Measurements from ENCODE around the gene LDLRAP1. TPM values are rescaled to one million over a fixed set of nuclear protein-coding genes. Genes with fewer than 3 reads are reported as not detected.

LDLRAP1 gene
- total and polyA plus RNA-seq, 9 of the 15 experiments (the other 6 are each of a cell fraction or from before 2014, with no cell fraction given): 0.56 to 29.6 (median 16.2) TPM

DNA sequence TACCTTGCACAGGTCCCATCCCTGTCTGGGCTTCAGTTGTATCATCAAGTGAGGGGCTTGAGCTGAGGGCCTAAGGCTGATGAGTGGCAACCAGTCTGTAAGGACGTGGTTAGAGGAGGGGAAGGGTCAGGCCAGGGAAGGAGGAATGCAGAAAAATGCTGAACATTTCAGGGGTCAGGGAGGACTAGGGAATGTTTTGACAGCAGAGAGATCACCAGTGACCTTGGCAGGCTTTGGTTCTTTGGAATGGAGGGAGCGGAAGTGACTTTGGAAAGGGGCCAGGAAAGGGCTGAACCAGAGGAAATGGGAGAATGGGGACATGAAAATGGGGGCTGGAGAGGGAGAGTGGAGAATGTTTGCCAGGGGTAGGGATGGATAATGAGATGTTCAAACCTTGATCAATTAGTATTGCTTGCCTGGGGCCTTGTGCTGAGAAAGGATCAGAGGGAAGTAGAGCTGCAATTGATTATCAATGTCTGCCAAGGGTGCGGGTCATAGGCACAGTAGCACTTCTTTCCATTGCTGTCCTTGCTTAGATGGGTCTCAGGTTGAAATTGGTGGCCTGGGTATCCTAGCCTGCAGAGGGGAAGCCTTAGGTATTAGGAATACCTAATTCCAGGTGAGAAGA, 7.4 kb downstream of the LDLRAP1 start:
- 77% methylated on average over 3 of the region's 3 CpGs for WGBS (ENCODE audit: insufficient coverage, low coverage, missing lambda C conversion rate)
- H3K4me3 ChIP-seq: no peak overlapping the region
- intact Hi-C loops (cut with micrococcal nuclease): no loop called here
- TF ChIP-seq TCF15 (CRISPR knock-in tag; IDR thresholded peaks at IDR 0.05) (no peak), SP1 (CRISPR knock-in tag; IDR thresholded peaks at IDR 0.05) (0 out of 2 replicates have a peak, but pooled peaks have one; percentile 23), POLR3A (IDR thresholded peaks at IDR 0.05; ENCODE audit: borderline replicate concordance, extremely low read depth, insufficient read depth, insufficient read length) (no peak), U2AF1 (optimal IDR thresholded peaks at IDR 0.05; ENCODE audit: low read depth, low read length) (no peak), HLTF (IDR thresholded peaks at IDR 0.05) (0 out of 2 replicates have a peak, but pooled peaks have one; percentile 31), CCNT2 (IDR thresholded peaks at IDR 0.05; ENCODE audit: borderline replicate concordance, extremely low read depth, insufficient read length, low read depth, low read length) (no peak), ELF4 (CRISPR knock-in tag; IDR thresholded peaks at IDR 0.05) (0 out of 2 replicates have a peak, but pooled peaks have one; percentile 18), ZKSCAN8 (CRISPR knock-in tag; IDR thresholded peaks at IDR 0.05) (0 out of 2 replicates have a peak, but pooled peaks have one; percentile 44), NCOA1 (IDR thresholded peaks at IDR 0.05; ENCODE audit: low read depth) (no peak), RAD51 (IDR thresholded peaks at IDR 0.05; ENCODE audit: borderline replicate concordance, low read depth) (no peak), NFIC (IDR thresholded peaks at IDR 0.05) (peak; percentile 87), ZNF23 (CRISPR knock-in tag; IDR thresholded peaks at IDR 0.05) (peak; percentile 98), ZNF77 (CRISPR knock-in tag; IDR thresholded peaks at IDR 0.05) (no peak), ZFP91 (CRISPR knock-in tag; IDR thresholded peaks at IDR 0.05) (peak; percentile 44; the same call in 1 of the 2 replicates), RB1 (IDR thresholded peaks at IDR 0.05; ENCODE audit: low read depth) (no peak), ZNF586 (CRISPR knock-in tag; conservative IDR thresholded peaks at IDR 0.05) (no peak)
- TF ChIP-seq, protein P1, sequence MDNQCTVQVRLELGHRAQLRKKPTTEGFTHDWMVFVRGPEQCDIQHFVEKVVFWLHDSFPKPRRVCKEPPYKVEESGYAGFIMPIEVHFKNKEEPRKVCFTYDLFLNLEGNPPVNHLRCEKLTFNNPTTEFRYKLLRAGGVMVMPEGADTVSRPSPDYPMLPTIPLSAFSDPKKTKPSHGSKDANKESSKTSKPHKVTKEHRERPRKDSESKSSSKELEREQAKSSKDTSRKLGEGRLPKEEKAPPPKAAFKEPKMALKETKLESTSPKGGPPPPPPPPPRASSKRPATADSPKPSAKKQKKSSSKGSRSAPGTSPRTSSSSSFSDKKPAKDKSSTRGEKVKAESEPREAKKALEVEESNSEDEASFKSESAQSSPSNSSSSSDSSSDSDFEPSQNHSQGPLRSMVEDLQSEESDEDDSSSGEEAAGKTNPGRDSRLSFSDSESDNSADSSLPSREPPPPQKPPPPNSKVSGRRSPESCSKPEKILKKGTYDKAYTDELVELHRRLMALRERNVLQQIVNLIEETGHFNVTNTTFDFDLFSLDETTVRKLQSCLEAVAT (IDR thresholded peaks at IDR 0.05): peak in 1 of 2 experiments; percentile 97; a peak in 2 of 4 replicates
- TF ChIP-seq, protein P2, sequence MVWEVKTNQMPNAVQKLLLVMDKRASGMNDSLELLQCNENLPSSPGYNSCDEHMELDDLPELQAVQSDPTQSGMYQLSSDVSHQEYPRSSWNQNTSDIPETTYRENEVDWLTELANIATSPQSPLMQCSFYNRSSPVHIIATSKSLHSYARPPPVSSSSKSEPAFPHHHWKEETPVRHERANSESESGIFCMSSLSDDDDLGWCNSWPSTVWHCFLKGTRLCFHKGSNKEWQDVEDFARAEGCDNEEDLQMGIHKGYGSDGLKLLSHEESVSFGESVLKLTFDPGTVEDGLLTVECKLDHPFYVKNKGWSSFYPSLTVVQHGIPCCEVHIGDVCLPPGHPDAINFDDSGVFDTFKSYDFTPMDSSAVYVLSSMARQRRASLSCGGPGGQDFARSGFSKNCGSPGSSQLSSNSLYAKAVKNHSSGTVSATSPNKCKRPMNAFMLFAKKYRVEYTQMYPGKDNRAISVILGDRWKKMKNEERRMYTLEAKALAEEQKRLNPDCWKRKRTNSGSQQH (CRISPR knock-in tag; IDR thresholded peaks at IDR 0.05): peak; percentile 44; the same call in 1 of the 2 replicates

More for the DNA sequence above, 7.4 kb downstream of the LDLRAP1 start:
- CTCF ChIA-PET (ENCODE audit: low intra/inter-chr PET ratio): no interaction called here
- BruUV-seq (replicated peaks): no TSS peak
- H3K9ac ChIP-seq (ENCODE audit: insufficient read depth in 1 of 2, low read depth in 2 of 2, low read length in 2 of 2): peak overlapping the region; percentile 26 to 61; a peak in 3 of 4 replicates
- ATAC-seq (no peak), DNase-seq (ENCODE audit: extremely low read depth in 1 of 4, low spot score in 3 of 4) (no peak), FAIRE-seq (peak; percentile 40)
- no peaks in the 10 kb centered on the region for H3K9me3 ChIP-seq (replicated peaks; ENCODE audit: control insufficient read depth, insufficient read depth, low read depth, low read length)
- peaks cover 9% of the 10 kb centered on the region for H3K9me1 ChIP-seq (ENCODE audit: control insufficient read depth, insufficient read depth, low read length)
- peak overlapping the region; percentile 85 for H3K27ac ChIP-seq (ENCODE audit: extremely low read depth, low read depth, low read length)
- POLR2A ChIA-PET: interaction anchor here (0.7 to 3.0 kb wide), 2 partner anchors 15 to 1780 kb away, joined by 3 to 31 read pairs; no protein-coding TSS in a partner anchor
- H3K36me3 ChIP-seq (ENCODE audit: control insufficient read depth, insufficient read depth, low read length): peaks cover 11% of the 10 kb centered on the region
- H4K20me1 ChIP-seq (replicated peaks; ENCODE audit: control insufficient read depth, insufficient read depth, low read length): peaks cover 7% of the 10 kb centered on the region
- peak overlapping the region; percentile 65 for H3K4me2 ChIP-seq (ENCODE audit: insufficient read depth, low read length)
- H3K4me1 ChIP-seq (replicated peaks in 1 of 2; ENCODE audit: control insufficient read depth in 2 of 2, insufficient read depth in 2 of 2, low read length in 2 of 2): peaks cover 49 to 55% of the 10 kb centered on the region in 2 experiments
- in situ Hi-C loops (cut with MboI): no loop called here
- no peaks in the 10 kb centered on the region for H3K27me3 ChIP-seq (ENCODE audit: control insufficient read depth in 2 of 2, insufficient read depth in 2 of 2, low read length in 2 of 2)
- no peak overlapping the region for H2AFZ ChIP-seq (ENCODE audit: low read depth, low read length)
- peaks cover 48% of the 10 kb centered on the region for H3K79me2 ChIP-seq (ENCODE audit: control insufficient read depth, insufficient read depth, low read length)

Data from K562 (cell line).